ENCODE data around the gene GLYATL3. TPM values are rescaled to one million over a fixed set of nuclear protein-coding genes. Genes with fewer than 3 reads are reported as not detected.

The GLYATL3 gene
- total RNA-seq, 2 experiments from 2014 or later = not detected

GRCh38 chr6:49516147-49516505 is 16.4 kb downstream of the GLYATL3 start:
- no peak overlapping the region for H3K4me3 ChIP-seq (ENCODE audit: low read length)
- intact Hi-C loops (cut with DNase I, micrococcal nuclease) = no loop called here
- H3K27me3 ChIP-seq (ENCODE audit: control insufficient read depth in 1 of 2, insufficient read depth in 2 of 2, low read length in 2 of 2) = no peaks in the 10 kb centered on the region
- H3K36me3 ChIP-seq (ENCODE audit: insufficient read depth, low read length) = no peaks in the 10 kb centered on the region
- no peak overlapping the region for H3K4me3 Mint-ChIP-seq
- POLR2A ChIA-PET = no interaction called here
- H3K9me3 Mint-ChIP-seq = no peaks in the 10 kb centered on the region
- H3K4me1 Mint-ChIP-seq (ENCODE audit: low read depth) = no peaks in the 10 kb centered on the region
- no peak for TF ChIP-seq CTCF (IDR thresholded peaks at IDR 0.05)
- CTCF ChIA-PET = no interaction called here
- H3K4me1 ChIP-seq (ENCODE audit: insufficient read depth, low read length) = no peaks in the 10 kb centered on the region
- ATAC-seq (ENCODE audit: poor library complexity) (no peak), DNase-seq (no peak)
- no peaks in the 10 kb centered on the region for H3K36me3 Mint-ChIP-seq (ENCODE audit: low read depth)
- H3K27ac Mint-ChIP-seq = no peak overlapping the region
- no peak overlapping the region for H3K27ac ChIP-seq (ENCODE audit: low read depth in 1 of 2, low read length in 2 of 2)
- H3K9me3 ChIP-seq (ENCODE audit: control insufficient read depth in 1 of 2, insufficient read depth in 1 of 2, low read length in 2 of 2) = no peaks in the 10 kb centered on the region
- H3K27me3 Mint-ChIP-seq = peaks cover 25% of the 10 kb centered on the region

- no peaks in the 10 kb centered on the region for H3K4me1 Mint-ChIP-seq (ENCODE audit: low read depth)
- Histone ChIP-seq H3K9me3 (ENCODE audit: control insufficient read depth in 1 of 2, insufficient read depth in 1 of 2, low read length in 2 of 2) (no peaks in the 10 kb centered on the region), H3K4me3 (ENCODE audit: low read length) (no peak overlapping the region), H3K27ac (ENCODE audit: low read depth in 1 of 2, low read length in 2 of 2) (no peak overlapping the region), H3K4me1 (ENCODE audit: insufficient read depth, low read length) (no peaks in the 10 kb centered on the region), H3K36me3 (ENCODE audit: insufficient read depth, low read length) (no peaks in the 10 kb centered on the region), H3K27me3 (ENCODE audit: control insufficient read depth in 1 of 2, insufficient read depth in 2 of 2, low read length in 2 of 2) (no peaks in the 10 kb centered on the region)
- no peak for TF ChIP-seq CTCF (IDR thresholded peaks at IDR 0.05)
- DNase-seq (no peak), ATAC-seq (ENCODE audit: poor library complexity) (no peak)
- intact Hi-C loops (cut with DNase I, micrococcal nuclease) = no loop called here
- H3K36me3 Mint-ChIP-seq (ENCODE audit: low read depth) = no peaks in the 10 kb centered on the region
- no peak overlapping the region for H3K27ac Mint-ChIP-seq
- H3K9me3 Mint-ChIP-seq = no peaks in the 10 kb centered on the region
- POLR2A ChIA-PET = no interaction called here
- CTCF ChIA-PET = no interaction called here
- no peak overlapping the region for H3K4me3 Mint-ChIP-seq
- peaks cover 18% of the 10 kb centered on the region for H3K27me3 Mint-ChIP-seq
These were observed 18.2 kb downstream of the GLYATL3 start for GRCh38 chr6:49517919-49518318.

GRCh38 chr6:49519660-49520059 is 19.9 kb downstream of the GLYATL3 start:
- Mint-ChIP-seq H3K36me3 (ENCODE audit: low read depth) (no peaks in the 10 kb centered on the region), H3K4me3 (no peak overlapping the region), H3K27ac (no peak overlapping the region), H3K4me1 (ENCODE audit: low read depth) (no peaks in the 10 kb centered on the region), H3K9me3 (no peaks in the 10 kb centered on the region), H3K27me3 (peaks cover 4% of the 10 kb centered on the region)
- DNase-seq (no peak), ATAC-seq (ENCODE audit: poor library complexity) (no peak)
- ChIA-PET CTCF (no interaction called here), POLR2A (no interaction called here)
- H3K4me1 ChIP-seq (ENCODE audit: insufficient read depth, low read length) = no peaks in the 10 kb centered on the region
- no peaks in the 10 kb centered on the region for H3K9me3 ChIP-seq (ENCODE audit: control insufficient read depth in 1 of 2, insufficient read depth in 1 of 2, low read length in 2 of 2)
- no peak overlapping the region for H3K27ac ChIP-seq (ENCODE audit: low read depth in 1 of 2, low read length in 2 of 2)
- no peaks in the 10 kb centered on the region for H3K27me3 ChIP-seq (ENCODE audit: control insufficient read depth in 1 of 2, insufficient read depth in 2 of 2, low read length in 2 of 2)
- no peaks in the 10 kb centered on the region for H3K36me3 ChIP-seq (ENCODE audit: insufficient read depth, low read length)
- no peak overlapping the region for H3K4me3 ChIP-seq (ENCODE audit: low read length)
- TF ChIP-seq CTCF (IDR thresholded peaks at IDR 0.05) = no peak
- intact Hi-C loops (cut with DNase I, micrococcal nuclease) = no loop called here

Data from CD4-positive, alpha-beta T cell (primary cell).